Measurements from ENCODE around the gene STN1. TPM values are rescaled to one million over a fixed set of nuclear protein-coding genes. Genes with fewer than 3 reads are reported as not detected.

Gene STN1
- total RNA-seq, 1 experiment from 2014 or later = 74.7 TPM

GRCh38 chr10:103877861-103878260 is 40.1 kb downstream of the STN1 start:
- RAD21 ChIA-PET (ENCODE audit: low non-redundant PET in 1 of 2, low total read pairs in 2 of 2, uncharacterized antibody in 2 of 2, unreplicated experiment in 2 of 2) = no interaction called here
- DNase-seq (ENCODE audit: low read depth, low spot score) = no peak
- no peak overlapping the region for H3K27ac ChIP-seq (ENCODE audit: low read depth, low read length)
- no peak overlapping the region for H3K9ac ChIP-seq (ENCODE audit: low read length)
- no peak overlapping the region for H3K4me3 ChIP-seq (replicated peaks in 1 of 2; ENCODE audit: low read depth in 1 of 2, low read length in 2 of 2)
- no peak overlapping the region for H3K4me2 ChIP-seq (ENCODE audit: low read length)
- CTCF ChIA-PET = interaction anchor here (0.6 to 1.7 kb wide), 2 partner anchors 10 to 191 kb away, joined by 3 to 6 read pairs; no protein-coding TSS in a partner anchor
- H3K27me3 ChIP-seq (ENCODE audit: insufficient read depth, low read length) = no peaks in the 10 kb centered on the region
- intact Hi-C loops (cut with micrococcal nuclease) = no loop called here
- H2AFZ ChIP-seq (ENCODE audit: low read depth, low read length, poor library complexity, severe bottlenecking) = no peak overlapping the region
- TF ChIP-seq, protein P1, sequence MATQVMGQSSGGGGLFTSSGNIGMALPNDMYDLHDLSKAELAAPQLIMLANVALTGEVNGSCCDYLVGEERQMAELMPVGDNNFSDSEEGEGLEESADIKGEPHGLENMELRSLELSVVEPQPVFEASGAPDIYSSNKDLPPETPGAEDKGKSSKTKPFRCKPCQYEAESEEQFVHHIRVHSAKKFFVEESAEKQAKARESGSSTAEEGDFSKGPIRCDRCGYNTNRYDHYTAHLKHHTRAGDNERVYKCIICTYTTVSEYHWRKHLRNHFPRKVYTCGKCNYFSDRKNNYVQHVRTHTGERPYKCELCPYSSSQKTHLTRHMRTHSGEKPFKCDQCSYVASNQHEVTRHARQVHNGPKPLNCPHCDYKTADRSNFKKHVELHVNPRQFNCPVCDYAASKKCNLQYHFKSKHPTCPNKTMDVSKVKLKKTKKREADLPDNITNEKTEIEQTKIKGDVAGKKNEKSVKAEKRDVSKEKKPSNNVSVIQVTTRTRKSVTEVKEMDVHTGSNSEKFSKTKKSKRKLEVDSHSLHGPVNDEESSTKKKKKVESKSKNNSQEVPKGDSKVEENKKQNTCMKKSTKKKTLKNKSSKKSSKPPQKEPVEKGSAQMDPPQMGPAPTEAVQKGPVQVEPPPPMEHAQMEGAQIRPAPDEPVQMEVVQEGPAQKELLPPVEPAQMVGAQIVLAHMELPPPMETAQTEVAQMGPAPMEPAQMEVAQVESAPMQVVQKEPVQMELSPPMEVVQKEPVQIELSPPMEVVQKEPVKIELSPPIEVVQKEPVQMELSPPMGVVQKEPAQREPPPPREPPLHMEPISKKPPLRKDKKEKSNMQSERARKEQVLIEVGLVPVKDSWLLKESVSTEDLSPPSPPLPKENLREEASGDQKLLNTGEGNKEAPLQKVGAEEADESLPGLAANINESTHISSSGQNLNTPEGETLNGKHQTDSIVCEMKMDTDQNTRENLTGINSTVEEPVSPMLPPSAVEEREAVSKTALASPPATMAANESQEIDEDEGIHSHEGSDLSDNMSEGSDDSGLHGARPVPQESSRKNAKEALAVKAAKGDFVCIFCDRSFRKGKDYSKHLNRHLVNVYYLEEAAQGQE (IDR thresholded peaks at IDR 0.05; ENCODE audit: low read depth) = no peak
- TF ChIP-seq, protein P2, sequence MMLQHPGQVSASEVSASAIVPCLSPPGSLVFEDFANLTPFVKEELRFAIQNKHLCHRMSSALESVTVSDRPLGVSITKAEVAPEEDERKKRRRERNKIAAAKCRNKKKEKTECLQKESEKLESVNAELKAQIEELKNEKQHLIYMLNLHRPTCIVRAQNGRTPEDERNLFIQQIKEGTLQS (IDR thresholded peaks at IDR 0.05) = no peak
- TF ChIP-seq SRF (IDR thresholded peaks at IDR 0.05; ENCODE audit: low read depth) (no peak), YY1 (IDR thresholded peaks at IDR 0.05; ENCODE audit: extremely low read depth, insufficient replicate concordance, low read depth, low read length) (no peak), FOSL1 (IDR thresholded peaks at IDR 0.05; ENCODE audit: low read depth) (no peak), SIN3A (IDR thresholded peaks at IDR 0.05; ENCODE audit: low read depth) (no peak), POLR2AphosphoS5 (IDR thresholded peaks at IDR 0.05; ENCODE audit: low read depth, low read length) (no peak), EZH2 (IDR thresholded peaks at IDR 0.05) (no peak), ZNF274 (IDR thresholded peaks at IDR 0.05; ENCODE audit: low read depth, low read length) (no peak), EZH2phosphoT487 (IDR thresholded peaks at IDR 0.05; ENCODE audit: borderline replicate concordance) (no peak), POLR2A (IDR thresholded peaks at IDR 0.05; ENCODE audit: borderline replicate concordance, extremely low read depth, insufficient read depth, insufficient read length) (no peak)
- TF ChIP-seq, protein P3, sequence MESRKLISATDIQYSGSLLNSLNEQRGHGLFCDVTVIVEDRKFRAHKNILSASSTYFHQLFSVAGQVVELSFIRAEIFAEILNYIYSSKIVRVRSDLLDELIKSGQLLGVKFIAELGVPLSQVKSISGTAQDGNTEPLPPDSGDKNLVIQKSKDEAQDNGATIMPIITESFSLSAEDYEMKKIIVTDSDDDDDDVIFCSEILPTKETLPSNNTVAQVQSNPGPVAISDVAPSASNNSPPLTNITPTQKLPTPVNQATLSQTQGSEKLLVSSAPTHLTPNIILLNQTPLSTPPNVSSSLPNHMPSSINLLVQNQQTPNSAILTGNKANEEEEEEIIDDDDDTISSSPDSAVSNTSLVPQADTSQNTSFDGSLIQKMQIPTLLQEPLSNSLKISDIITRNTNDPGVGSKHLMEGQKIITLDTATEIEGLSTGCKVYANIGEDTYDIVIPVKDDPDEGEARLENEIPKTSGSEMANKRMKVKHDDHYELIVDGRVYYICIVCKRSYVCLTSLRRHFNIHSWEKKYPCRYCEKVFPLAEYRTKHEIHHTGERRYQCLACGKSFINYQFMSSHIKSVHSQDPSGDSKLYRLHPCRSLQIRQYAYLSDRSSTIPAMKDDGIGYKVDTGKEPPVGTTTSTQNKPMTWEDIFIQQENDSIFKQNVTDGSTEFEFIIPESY (IDR thresholded peaks at IDR 0.05; ENCODE audit: extremely low read depth, insufficient replicate concordance, low read length) = no peak
- H3K79me2 ChIP-seq (ENCODE audit: insufficient read depth, low read length) = no peaks in the 10 kb centered on the region
- H3K4me1 ChIP-seq (ENCODE audit: control insufficient read depth in 1 of 2, insufficient read depth in 2 of 2, low read length in 2 of 2) = no peaks in the 10 kb centered on the region
- H4K20me1 ChIP-seq (ENCODE audit: insufficient read depth) = no peaks in the 10 kb centered on the region
- peaks cover 6 to 41% of the 10 kb centered on the region in 2 experiments; a peak in 2 of 4 replicates for H3K36me3 ChIP-seq (ENCODE audit: control insufficient read depth in 1 of 2, insufficient read depth in 2 of 2, low read length in 2 of 2)
- no peaks in the 10 kb centered on the region for H3K9me2 ChIP-seq (ENCODE audit: insufficient read depth)
- ATAC-seq = no peak
- BruUV-seq (replicated peaks) = no TSS peak
- no peaks in the 10 kb centered on the region for H3K9me3 ChIP-seq (ENCODE audit: control insufficient read depth in 1 of 2, insufficient read depth in 1 of 2, low read depth in 1 of 2, low read length in 2 of 2)
- POLR2A ChIA-PET = no interaction called here
